Subcutaneous adipose tissue (tissue), 4 donors: ENCODE measurements around the gene ZNF430. TPM values are rescaled to one million over a fixed set of nuclear protein-coding genes. Genes with fewer than 3 reads are reported as not detected.

ENCODE experiments used
- small RNA-seq: library from RNA; depleted of rRNA; stranded (forward); fragments of <200 nt; gene quantifications from one replicate; pipeline ENCODE3, GENCODE V24; 2016
- total RNA-seq, 4 donors: library from RNA; depleted of rRNA; stranded (reverse); fragments of >200 nt; gene quantifications; one replicate each; pipeline ENCODE4 v1.1.0, GENCODE V29; 2016
- TF ChIP-seq, protein P1 (sequence below): fragments of 450-650 bp; IDR thresholded peaks from one replicate; pipeline ENCODE4 v1.5.1; 2016; ENCODE audit warnings: low read depth, mild to moderate bottlenecking, control low read depth, antibody characterized with exemption, moderate library complexity

Gene ZNF430
- total RNA-seq, 4 donors from 2014 or later: 8.3 to 13.1 (median 9.6) TPM

DNA sequence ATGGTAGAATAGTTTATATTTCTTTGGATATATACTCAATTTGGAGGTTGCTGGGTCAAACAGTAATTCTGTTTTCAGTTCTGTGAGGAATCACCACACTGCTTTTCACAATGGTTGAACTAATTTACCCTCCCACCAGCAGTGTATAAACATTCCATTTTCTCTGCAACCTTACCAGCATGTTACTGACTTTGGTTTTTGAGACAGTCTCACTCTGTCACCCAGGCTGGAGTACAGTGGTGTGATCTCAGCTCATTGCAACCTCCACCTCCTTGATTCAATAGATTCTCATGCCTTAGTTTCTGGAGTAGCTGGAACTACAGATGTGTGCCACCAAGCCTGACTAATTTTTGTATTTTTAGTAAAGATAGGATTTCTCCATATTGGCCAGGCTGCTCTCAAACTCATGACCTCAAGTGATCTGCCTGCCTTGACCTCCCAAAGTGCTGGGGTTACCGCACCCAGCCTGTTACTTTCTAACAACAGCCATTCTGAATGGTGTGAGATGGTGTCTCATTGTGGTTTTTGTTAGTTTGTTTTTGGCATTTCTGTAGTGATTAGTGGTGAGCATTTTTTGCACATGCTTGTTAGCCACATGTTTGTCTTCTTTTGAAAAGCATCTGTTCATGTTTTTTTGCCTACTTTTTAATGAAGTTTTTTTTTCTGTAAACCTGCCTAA is 74.0 kb downstream of the ZNF430 start:
- TF ChIP-seq, protein P1, sequence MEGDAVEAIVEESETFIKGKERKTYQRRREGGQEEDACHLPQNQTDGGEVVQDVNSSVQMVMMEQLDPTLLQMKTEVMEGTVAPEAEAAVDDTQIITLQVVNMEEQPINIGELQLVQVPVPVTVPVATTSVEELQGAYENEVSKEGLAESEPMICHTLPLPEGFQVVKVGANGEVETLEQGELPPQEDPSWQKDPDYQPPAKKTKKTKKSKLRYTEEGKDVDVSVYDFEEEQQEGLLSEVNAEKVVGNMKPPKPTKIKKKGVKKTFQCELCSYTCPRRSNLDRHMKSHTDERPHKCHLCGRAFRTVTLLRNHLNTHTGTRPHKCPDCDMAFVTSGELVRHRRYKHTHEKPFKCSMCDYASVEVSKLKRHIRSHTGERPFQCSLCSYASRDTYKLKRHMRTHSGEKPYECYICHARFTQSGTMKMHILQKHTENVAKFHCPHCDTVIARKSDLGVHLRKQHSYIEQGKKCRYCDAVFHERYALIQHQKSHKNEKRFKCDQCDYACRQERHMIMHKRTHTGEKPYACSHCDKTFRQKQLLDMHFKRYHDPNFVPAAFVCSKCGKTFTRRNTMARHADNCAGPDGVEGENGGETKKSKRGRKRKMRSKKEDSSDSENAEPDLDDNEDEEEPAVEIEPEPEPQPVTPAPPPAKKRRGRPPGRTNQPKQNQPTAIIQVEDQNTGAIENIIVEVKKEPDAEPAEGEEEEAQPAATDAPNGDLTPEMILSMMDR: no peak

DNA sequence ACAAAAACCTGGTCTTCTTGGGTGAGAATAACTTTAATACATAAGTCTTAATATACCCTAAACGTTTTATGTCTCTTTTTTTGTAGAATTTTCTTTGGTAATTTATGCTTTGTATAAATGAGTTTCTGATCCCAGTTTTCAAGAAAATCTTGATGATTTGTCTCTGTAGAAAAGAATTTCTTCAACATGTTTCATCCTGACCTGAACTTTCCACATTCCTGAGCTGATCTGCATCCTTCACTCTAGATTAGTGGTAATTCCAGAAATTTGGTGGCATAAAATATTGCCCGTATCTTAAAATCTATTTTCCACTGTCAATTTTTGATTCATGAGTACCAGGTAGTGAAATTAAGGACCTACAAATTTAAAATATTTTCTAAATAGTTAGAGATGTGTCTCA is 77.8 kb downstream of the ZNF430 start:
- TF ChIP-seq, protein P1: no peak

DNA sequence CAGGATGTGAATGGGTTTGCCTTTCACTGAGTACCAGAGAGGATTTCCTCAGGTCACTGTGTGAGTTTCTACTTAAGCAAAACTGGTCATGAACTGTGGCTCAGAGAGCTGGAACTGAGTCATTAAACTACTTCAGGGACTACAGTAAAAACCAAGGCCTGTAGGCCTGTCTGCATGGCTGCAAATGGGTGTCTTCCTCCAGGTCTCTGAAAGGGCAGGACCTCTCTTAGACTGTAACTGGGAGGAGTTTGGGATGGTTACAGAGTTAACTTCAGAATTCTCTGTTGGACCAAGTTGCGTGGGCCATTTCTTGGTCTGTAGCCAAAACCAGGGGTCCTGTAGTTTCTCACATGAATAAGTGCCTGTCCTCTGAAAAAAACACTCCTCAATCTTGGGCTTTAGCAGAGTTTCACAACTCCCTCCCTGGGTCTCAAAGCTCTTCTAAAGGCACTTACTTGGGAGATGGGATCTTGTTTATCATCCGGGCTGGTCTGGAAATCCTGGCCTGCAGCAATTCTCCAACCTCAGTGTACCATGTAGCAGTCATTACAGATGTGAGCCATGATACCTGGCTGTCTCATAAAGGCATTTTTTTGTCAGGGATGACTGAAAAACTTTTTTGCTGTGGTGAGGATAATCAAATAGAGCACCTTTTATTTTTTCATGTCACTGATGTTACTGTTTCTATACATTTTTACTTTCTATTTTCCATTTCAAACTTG is 81.2 kb downstream of the ZNF430 start:
- TF ChIP-seq, protein P1: no peak

DNA sequence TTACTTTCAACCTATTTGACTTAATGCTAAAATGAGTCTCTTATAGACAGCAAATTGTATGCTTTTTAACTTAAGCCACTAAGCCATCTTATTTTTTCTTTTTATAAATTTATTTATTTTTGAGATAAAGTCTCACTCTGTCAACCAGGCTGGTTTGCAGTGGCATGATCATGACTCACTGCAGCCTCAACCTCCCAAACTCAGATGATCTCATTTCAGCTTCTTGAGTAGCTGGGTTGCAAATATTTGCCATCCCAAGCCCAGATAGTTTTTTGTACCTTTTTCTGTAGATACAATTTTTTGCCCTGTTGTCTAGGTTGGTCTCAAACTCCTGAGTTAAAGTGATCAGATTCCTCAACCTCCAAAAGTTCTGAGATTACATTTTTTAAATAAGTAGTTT is 88.7 kb downstream of the ZNF430 start:
- TF ChIP-seq, protein P1: no peak

Small RNA genes within 50 kb of the gene (small RNA-seq; reads per million reads assigned to genes)
- gene AC008739.3: not detected

Other genes starting within 250 kb of the ZNF430 start
- 1 to 10 TPM; 5.2 to 6.6 (median 6.2) TPM for gene ZNF66, start 244.4 kb upstream of the ZNF430 start, total RNA-seq
- gene ZNF85, start 97.4 kb upstream of the ZNF430 start, total RNA-seq: 1 to 10 TPM; 3.2 to 9.0 (median 7.7) TPM
- 10 to 100 TPM in 1 of 4 donors, 1 to 10 TPM in 3; 7.1 to 11.5 (median 8.1) TPM for gene ZNF714, start 61.5 kb downstream of the ZNF430 start, total RNA-seq
- gene ZNF431, start 121.4 kb downstream of the ZNF430 start, total RNA-seq: 10 to 100 TPM in 3 of 4 donors, 1 to 10 TPM in 1; 9.4 to 20.0 (median 15.1) TPM